HG03354 (cell line): ENCODE results near the gene PIGK.
"Not testable (repeated sequence)": the region's sequence is repeated elsewhere in the genome, so short reads cannot be mapped to it uniquely, and the experiment has no call there.

Experiments used
- ATAC-seq: cut with Tn5 transposase; IDR thresholded peaks from one replicate; pipeline ENCODE4 v1.9.1; 2021; ENCODE audit warnings: mild to moderate bottlenecking; ENCODE audit not compliant: unreplicated experiment, poor library complexity, severe bottlenecking

The PIGK gene

GRCh38 chr1:77200293-77200692, 18.9 kb downstream of the PIGK start:
- ATAC-seq = no peak

- ATAC-seq = no peak
Observed at GRCh38 chr1:77197351-77197750, 21.9 kb downstream of the PIGK start.

GRCh38 chr1:77193951-77194350, 25.3 kb downstream of the PIGK start:
- no peak for ATAC-seq

GRCh38 chr1:77188770-77189169, 30.5 kb downstream of the PIGK start:
- no peak for ATAC-seq

- ATAC-seq = not testable (repeated sequence)
Observed at GRCh38 chr1:77186907-77187306, 32.3 kb downstream of the PIGK start.

GRCh38 chr1:77182083-77182482, 37.1 kb downstream of the PIGK start:
- no peak for ATAC-seq

- no peak for ATAC-seq
Observed at GRCh38 chr1:77179632-77180031, 39.6 kb downstream of the PIGK start.

GRCh38 chr1:77175230-77175844, 43.9 kb downstream of the PIGK start:
- no peak for ATAC-seq

GRCh38 chr1:77170687-77171086, 48.5 kb downstream of the PIGK start:
- ATAC-seq = no peak

- ATAC-seq = no peak
Observed at GRCh38 chr1:77168358-77168757, 50.9 kb downstream of the PIGK start.

- no peak for ATAC-seq
Observed at GRCh38 chr1:77164434-77164944, 54.7 kb downstream of the PIGK start.

- not testable (repeated sequence) for ATAC-seq
Observed at GRCh38 chr1:77159706-77160105, 59.5 kb downstream of the PIGK start.

GRCh38 chr1:77156214-77156613, 63.0 kb downstream of the PIGK start:
- ATAC-seq = no peak

GRCh38 chr1:77146270-77146669, 73.0 kb downstream of the PIGK start:
- ATAC-seq = no peak

- no peak for ATAC-seq
Observed at GRCh38 chr1:77143529-77144121, 75.6 kb downstream of the PIGK start.

GRCh38 chr1:77139389-77139788, 79.8 kb downstream of the PIGK start:
- no peak for ATAC-seq

- ATAC-seq = no peak
Observed at GRCh38 chr1:77134359-77134758, 84.9 kb downstream of the PIGK start.

GRCh38 chr1:77133731-77134358, 85.4 kb downstream of the PIGK start:
- no peak for ATAC-seq

GRCh38 chr1:77126307-77126706, 92.9 kb downstream of the PIGK start:
- ATAC-seq = peak; percentile 83

- ATAC-seq = no peak
Observed at GRCh38 chr1:77121503-77121902, 97.7 kb downstream of the PIGK start.

- no peak for ATAC-seq
Observed at GRCh38 chr1:77120950-77121349, 98.3 kb downstream of the PIGK start.
